ENCODE measurements around the gene SMG6.
"Not testable (repeated sequence)": the region's sequence is repeated elsewhere in the genome, so short reads cannot be mapped to it uniquely, and the experiment has no call there.

SMG6 gene

GRCh38 chr17:2264067-2264860, 39.3 kb downstream of the SMG6 start:
- no peak for DNase-seq (ENCODE audit: low read depth in 2 of 3, low spot score in 1 of 3)

GRCh38 chr17:2263183-2264066, 40.2 kb downstream of the SMG6 start:
- no peak for DNase-seq (ENCODE audit: low read depth in 2 of 3, low spot score in 1 of 3)

GRCh38 chr17:2262135-2262587, 41.4 kb downstream of the SMG6 start:
- DNase-seq (ENCODE audit: low read depth in 2 of 3, low spot score in 1 of 3) = no peak

DNA sequence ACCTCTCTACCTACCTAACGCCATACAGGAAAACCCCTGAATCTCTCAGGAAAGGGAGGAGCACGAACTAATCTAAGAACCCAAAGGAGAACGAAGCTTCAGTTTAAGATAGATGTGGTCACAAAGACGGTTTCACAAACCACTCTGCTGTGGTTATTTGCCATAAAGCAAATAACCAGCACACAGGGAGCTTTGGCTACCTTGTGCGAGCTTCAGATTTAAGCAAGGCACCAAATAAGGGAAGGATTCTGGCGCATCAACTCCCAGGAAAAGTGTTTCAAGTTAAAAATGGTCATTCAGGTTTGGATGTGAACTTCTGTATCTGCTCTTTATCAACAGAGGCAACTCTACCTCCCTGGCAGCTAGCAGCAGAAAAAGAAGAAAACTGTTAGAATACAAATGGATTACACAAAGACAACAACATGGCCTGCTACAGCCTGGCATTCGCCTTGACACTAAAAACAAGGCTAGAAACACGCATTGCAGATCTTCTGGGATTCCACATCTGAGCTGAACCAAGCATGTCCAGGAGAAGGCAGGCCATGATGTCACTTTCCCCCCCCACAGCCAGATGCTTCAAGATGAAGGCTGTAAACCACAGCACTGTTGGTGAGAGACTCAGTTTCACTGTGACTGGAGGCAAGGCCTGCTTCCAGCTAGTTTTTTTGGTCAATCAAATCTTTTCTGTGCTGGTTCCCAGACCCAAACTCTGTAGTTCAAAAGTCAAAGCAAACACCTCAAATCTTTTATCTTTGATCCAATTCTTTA, 43.6 kb downstream of the SMG6 start:
- DNase-seq (ENCODE audit: low read depth in 2 of 3, low spot score in 1 of 3) = peak; percentile 69 to 79 (median 72)

DNA sequence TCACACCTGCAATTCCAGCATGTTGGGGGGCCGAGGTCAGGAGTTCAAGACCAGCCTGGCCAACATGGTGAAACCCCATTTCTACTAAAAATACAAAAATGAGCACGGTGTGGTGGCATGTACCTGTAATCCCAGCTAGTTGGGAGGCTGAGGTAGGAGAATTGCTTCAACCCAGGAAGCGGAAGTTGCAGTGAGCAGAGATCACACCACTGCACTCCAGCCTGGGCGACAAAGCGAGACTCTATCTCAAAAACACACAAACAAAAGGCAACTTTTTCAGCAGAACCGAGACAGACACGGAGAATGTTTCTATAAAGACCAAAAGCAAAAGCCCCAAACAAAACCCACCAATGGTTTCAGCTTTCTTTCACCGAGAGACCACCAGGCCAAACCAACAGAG, 44.8 kb downstream of the SMG6 start:
- DNase-seq (ENCODE audit: low read depth in 2 of 3, low spot score in 1 of 3) = not testable (repeated sequence)

GRCh38 chr17:2253768-2254406, 49.7 kb downstream of the SMG6 start:
- no peak for DNase-seq (ENCODE audit: low read depth in 2 of 3, low spot score in 1 of 3)

DNA sequence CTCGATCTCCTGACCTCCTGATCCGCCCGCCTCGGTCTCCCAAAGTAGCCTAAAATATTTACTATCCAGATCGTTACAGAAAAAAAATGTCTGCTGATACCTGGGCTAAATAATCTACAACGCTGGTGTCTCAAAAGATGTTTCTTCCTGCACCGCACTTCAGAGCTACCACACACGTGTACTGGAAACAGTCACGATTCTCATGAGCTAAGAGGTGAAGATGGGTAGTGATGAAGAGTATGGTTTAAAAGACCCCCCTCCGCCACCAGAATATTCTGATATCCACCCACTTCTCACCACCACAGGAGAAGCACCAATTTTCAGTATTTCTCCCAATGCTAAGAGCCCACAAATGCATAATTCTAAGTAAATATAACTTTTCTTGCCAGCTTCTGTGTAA, 50.2 kb downstream of the SMG6 start:
- DNase-seq (ENCODE audit: low read depth in 2 of 3, low spot score in 1 of 3) = no peak

GRCh38 chr17:2251098-2251497, 52.5 kb downstream of the SMG6 start:
- no peak for DNase-seq (ENCODE audit: low read depth in 2 of 3, low spot score in 1 of 3)

GRCh38 chr17:2250140-2251095, 53.2 kb downstream of the SMG6 start:
- DNase-seq (ENCODE audit: low read depth in 2 of 3, low spot score in 1 of 3) = no peak

GRCh38 chr17:2247005-2247404, 56.6 kb downstream of the SMG6 start:
- DNase-seq (ENCODE audit: low read depth in 2 of 3, low spot score in 1 of 3) = no peak

GRCh38 chr17:2244545-2245525, 58.8 kb downstream of the SMG6 start:
- DNase-seq (ENCODE audit: low read depth in 2 of 3, low spot score in 1 of 3) = peak; percentile 74 to 81 (median 80)

- DNase-seq (ENCODE audit: low read depth in 2 of 3, low spot score in 1 of 3) = no peak
These were observed 59.6 kb downstream of the SMG6 start for GRCh38 chr17:2243953-2244352.

GRCh38 chr17:2241823-2242222, 61.8 kb downstream of the SMG6 start:
- no peak for DNase-seq (ENCODE audit: low read depth in 2 of 3, low spot score in 1 of 3)

GRCh38 chr17:2240541-2240940, 63.0 kb downstream of the SMG6 start:
- DNase-seq (ENCODE audit: low read depth in 2 of 3, low spot score in 1 of 3) = no peak

- DNase-seq (ENCODE audit: low read depth in 2 of 3, low spot score in 1 of 3) = peak in 2 of 3 donors; percentile 30 to 54
These were observed 63.6 kb downstream of the SMG6 start for GRCh38 chr17:2239882-2240430.

GRCh38 chr17:2239170-2239551, 64.4 kb downstream of the SMG6 start:
- DNase-seq (ENCODE audit: low read depth in 2 of 3, low spot score in 1 of 3) = no peak

DNA sequence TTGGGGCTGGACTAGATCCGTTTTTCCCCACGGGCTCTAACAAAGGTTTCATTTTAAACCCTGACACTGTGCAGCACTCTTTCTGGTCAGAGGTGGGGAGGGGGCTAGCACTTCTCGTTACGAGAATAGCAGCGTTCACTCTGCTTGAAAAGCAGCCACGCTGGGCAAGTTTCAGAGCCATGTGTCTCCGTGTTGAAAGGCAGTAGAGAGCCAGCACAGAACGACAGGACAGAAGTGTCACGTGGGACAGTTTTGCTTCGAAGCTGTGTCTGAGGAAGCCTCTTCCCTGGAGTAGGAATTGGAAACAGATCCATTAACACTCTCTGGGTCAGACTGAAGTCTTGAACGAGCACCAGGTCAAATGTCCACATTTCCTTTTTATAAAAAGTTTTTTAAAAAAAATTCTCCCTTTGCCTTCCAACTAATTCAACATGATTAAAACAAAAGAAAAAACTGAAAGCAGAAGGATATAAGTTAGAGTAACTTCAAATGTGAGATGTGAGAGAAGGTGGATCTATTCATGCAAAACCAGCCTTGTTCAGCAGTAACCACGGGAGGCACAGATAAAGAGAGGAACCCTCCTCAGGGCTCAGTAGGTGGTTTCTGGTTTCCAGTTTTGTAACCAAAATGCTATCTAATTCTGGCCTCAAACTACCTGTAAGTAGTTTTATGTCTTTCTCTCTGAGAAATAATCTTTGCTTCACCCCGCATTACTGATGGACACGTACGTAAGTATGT, 65.0 kb downstream of the SMG6 start:
- DNase-seq (ENCODE audit: low read depth in 2 of 3, low spot score in 1 of 3) = no peak

DNA sequence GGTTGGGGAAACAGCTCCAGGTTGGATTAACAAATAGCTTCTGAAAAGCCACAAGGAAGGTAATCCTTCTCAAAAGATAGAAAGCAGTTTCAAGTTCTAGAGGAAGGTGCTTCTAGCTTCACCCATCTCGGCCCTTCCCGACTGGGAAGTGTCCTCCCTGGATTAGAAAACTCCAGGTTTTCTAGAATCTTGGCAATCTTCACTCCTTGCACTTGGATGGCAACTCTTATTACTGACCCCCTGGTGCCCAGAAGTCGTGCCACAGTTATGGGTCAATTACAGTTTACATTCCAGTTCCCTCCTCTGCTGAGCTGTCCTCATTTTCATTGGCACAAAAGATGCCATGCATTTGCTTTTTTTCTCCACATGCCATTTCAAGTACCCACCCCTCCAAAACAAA, 65.6 kb downstream of the SMG6 start:
- DNase-seq (ENCODE audit: low read depth in 2 of 3, low spot score in 1 of 3) = no peak

All from stimulated activated CD4-positive, alpha-beta T cell treated with anti-CD3 and anti-CD28 coated beads, Interleukin-12 subunit alpha, Interleukin-12 subunit beta, amount 100 ng/mL, for 48 hours (primary cell).